GM21390 (cell line): ENCODE data around the gene PA2G4.

ENCODE experiments used
- ATAC-seq: cut with Tn5 transposase; IDR thresholded peaks from one replicate; pipeline ENCODE4 v1.9.1; 2021; ENCODE audit not compliant: unreplicated experiment

PA2G4 gene

GRCh38 chr12:56122637-56123036 is 18.3 kb downstream of the PA2G4 start:
- no peak for ATAC-seq

GRCh38 chr12:56124133-56124532 is 19.8 kb downstream of the PA2G4 start:
- ATAC-seq, result no peak

- no peak for ATAC-seq
Measured at GRCh38 chr12:56126732-56127239, 22.4 kb downstream of the PA2G4 start.

- ATAC-seq, result no peak
Measured at GRCh38 chr12:56127485-56127887, 23.1 kb downstream of the PA2G4 start.

- peak; percentile 89 for ATAC-seq
Measured at GRCh38 chr12:56127888-56128669, 23.7 kb downstream of the PA2G4 start, which contains the start of gene ESYT1. Gene ESYT1 (plus strand): TSS chr12:56128267. CDS start chr12:56128320, 53 bp downstream.

- no peak for ATAC-seq
Measured at GRCh38 chr12:56128670-56129205, 24.4 kb downstream of the PA2G4 start.

- ATAC-seq, result peak; percentile 31
Measured at GRCh38 chr12:56129206-56129941, 25.0 kb downstream of the PA2G4 start.

- ATAC-seq, result no peak
Measured at GRCh38 chr12:56129942-56130495, 25.7 kb downstream of the PA2G4 start.

GRCh38 chr12:56130876-56131275 is 26.5 kb downstream of the PA2G4 start:
- no peak for ATAC-seq

- ATAC-seq, result no peak
Measured at GRCh38 chr12:56134897-56135296, 30.5 kb downstream of the PA2G4 start.

- no peak for ATAC-seq
Measured at GRCh38 chr12:56137853-56138571, 33.7 kb downstream of the PA2G4 start.

- ATAC-seq, result no peak
Measured at GRCh38 chr12:56141946-56142784, 37.8 kb downstream of the PA2G4 start.

GRCh38 chr12:56143217-56143616 is 38.9 kb downstream of the PA2G4 start:
- ATAC-seq, result no peak

- no peak for ATAC-seq
Measured at GRCh38 chr12:56143870-56144269, 39.5 kb downstream of the PA2G4 start.

GRCh38 chr12:56145217-56145616 is 40.9 kb downstream of the PA2G4 start:
- no peak for ATAC-seq

GRCh38 chr12:56146492-56147460 is 42.4 kb downstream of the PA2G4 start:
- no peak for ATAC-seq

- no peak for ATAC-seq
Measured at GRCh38 chr12:56150563-56150962, 46.2 kb downstream of the PA2G4 start.

- ATAC-seq, result peak; percentile 51
Measured at GRCh38 chr12:56151672-56152131, 47.3 kb downstream of the PA2G4 start.
